CD4-positive, alpha-beta T cell (primary cell): Measurements from ENCODE around the gene SP1. TPM values are rescaled to one million over a fixed set of nuclear protein-coding genes. Genes with fewer than 3 reads are reported as not detected.
"Not testable (repeated sequence)": the region's sequence is repeated elsewhere in the genome, so short reads cannot be mapped to it uniquely, and the experiment has no call there.

ENCODE experiments used
- ATAC-seq: fragments of 200-7000 bp; cut with Tn5 transposase; one replicate; pipeline ENCODE4 v1.10.0; 2022; ENCODE audit warnings: mild to moderate bottlenecking; ENCODE audit not compliant: poor library complexity
- CTCF ChIA-PET: fragments of 350-600 bp; sonication (Branson Sonifier 250); formaldehyde crosslinking; loops from one replicate; lab custom pipeline; 2021; ENCODE audit warnings: antibody characterized with exemption, inconsistent platforms; lab: Charles Lee
- POLR2A ChIA-PET: fragments of 350-600 bp; sonication (Branson Sonifier 250); formaldehyde crosslinking; loops from one replicate; lab custom pipeline; 2021; ENCODE audit warnings: antibody characterized with exemption, inconsistent platforms; lab: Charles Lee
- DNase-seq, 14 experiments: peaks; one replicate each; pipeline ENCODE4 v3.0.0-alpha.2; 2013 to 2020; ENCODE audit warnings: mixed read lengths in 2 of 14
- H3K27ac ChIP-seq, 2 donors: one replicate each; pipeline versions ENCODE4 v1.5.1 to v1.7.0; 2013; ENCODE audit warnings: low read length in 2 of 2, low read depth in 1 of 2, mild to moderate bottlenecking in 1 of 2
- H3K27me3 ChIP-seq, 2 experiments: 1 replicate in 1 of 2; 2 replicates in 1 of 2; pipeline versions ENCODE4 v1.6.1 to v1.7.0; 2013; ENCODE audit warnings: low read length in 2 of 2, control low read depth in 1 of 2, mild to moderate bottlenecking in 1 of 2, moderate library complexity in 1 of 2; ENCODE audit not compliant: insufficient read depth in 2 of 2, control insufficient read depth in 1 of 2
- H3K36me3 ChIP-seq: one replicate; pipeline ENCODE4 v1.6.1; 2013; ENCODE audit warnings: low read length, control low read depth; ENCODE audit not compliant: insufficient read depth
- H3K4me1 ChIP-seq: one replicate; pipeline ENCODE4 v1.6.1; 2013; ENCODE audit warnings: low read length, control low read depth; ENCODE audit not compliant: insufficient read depth
- H3K4me3 ChIP-seq: one replicate; pipeline ENCODE4 v1.5.1; 2013; ENCODE audit warnings: mild to moderate bottlenecking, low read length, moderate library complexity
- H3K9me3 ChIP-seq, 2 experiments: 1 replicate in 1 of 2; 2 replicates in 1 of 2; pipeline versions ENCODE4 v1.6.1 to v1.7.0; 2013; ENCODE audit warnings: low read length in 2 of 2, mild to moderate bottlenecking in 2 of 2, control low read depth in 1 of 2, moderate library complexity in 1 of 2; ENCODE audit not compliant: control insufficient read depth in 1 of 2, insufficient read depth in 1 of 2
- H3K27ac Mint-ChIP-seq: one replicate; pipeline ENCODE4 v1.8.0; 2020; ENCODE audit warnings: mixed read lengths
- H3K27me3 Mint-ChIP-seq: one replicate; pipeline ENCODE4 v1.8.0; 2021; ENCODE audit warnings: mixed read lengths
- H3K36me3 Mint-ChIP-seq: one replicate; pipeline ENCODE4 v1.8.0; 2021; ENCODE audit warnings: low read depth, mixed read lengths
- H3K4me1 Mint-ChIP-seq: one replicate; pipeline ENCODE4 v1.8.0; 2021; ENCODE audit warnings: low read depth, mixed read lengths
- H3K4me3 Mint-ChIP-seq: one replicate; pipeline ENCODE4 v1.8.0; 2020; ENCODE audit warnings: mild to moderate bottlenecking, mixed read lengths
- H3K9me3 Mint-ChIP-seq: one replicate; pipeline ENCODE4 v1.8.0; 2020; ENCODE audit warnings: mixed read lengths
- CTCF ChIP-seq: fragments of 200-600 bp; IDR thresholded peaks from one replicate; pipeline ENCODE4 v1.8.0; 2022; ENCODE audit warnings: antibody characterized with exemption, mild to moderate bottlenecking
- intact Hi-C, 2 experiments: fragments of 100-400 bp; cut with DNase I in 1 of 2; cut with micrococcal nuclease in 1 of 2; formaldehyde crosslinking; loops; one replicate each; pipeline versions ENCODE4 v1.15.1 to v1.9.0; 2023 to 2025; cut with DNase I, micrococcal nuclease
- total RNA-seq, 174 experiments: library from RNA in 2 of 174; stranded (reverse) in 2 of 174; gene quantifications; one replicate each; pipeline ENCODE4 v1.2.3 and lab custom pipeline; 2021 to 2026

Gene SP1
- total RNA-seq, 2 experiments from 2014 or later: 42.3 to 43.3 TPM

GRCh38 chr12:53399896-53400295, 19.9 kb downstream of the SP1 start:
- DNase-seq: no peak
- H3K27ac Mint-ChIP-seq: no peak overlapping the region
- Histone ChIP-seq H3K27ac (no peak overlapping the region), H3K9me3 (no peaks in the 10 kb centered on the region), H3K27me3 (no peaks in the 10 kb centered on the region), H3K4me1 (peaks cover 1% of the 10 kb centered on the region), H3K36me3 (peaks cover 22% of the 10 kb centered on the region), H3K4me3 (no peak overlapping the region)
- H3K36me3 Mint-ChIP-seq: peaks cover 56% of the 10 kb centered on the region
- no peak for TF ChIP-seq CTCF
- H3K4me3 Mint-ChIP-seq: no peak overlapping the region
- ATAC-seq: no peak
- H3K4me1 Mint-ChIP-seq: peaks cover 17% of the 10 kb centered on the region
- H3K27me3 Mint-ChIP-seq: no peaks in the 10 kb centered on the region
- H3K9me3 Mint-ChIP-seq: no peaks in the 10 kb centered on the region
- POLR2A ChIA-PET: no interaction called here
- CTCF ChIA-PET: interaction anchor here (1.0 kb wide), 1 partner anchor 79 kb away, joined by 3 read pairs; the partner anchor contains the start of gene AAAS
- intact Hi-C loops: no loop called here

GRCh38 chr12:53402351-53402750, 22.4 kb downstream of the SP1 start:
- H3K4me1 Mint-ChIP-seq: peaks cover 13% of the 10 kb centered on the region
- H3K9me3 ChIP-seq, H3K27me3 Mint-ChIP-seq, H3K27ac Mint-ChIP-seq, intact Hi-C loops, H3K4me1 ChIP-seq, DNase-seq, H3K27me3 ChIP-seq, H3K4me3 ChIP-seq, H3K9me3 Mint-ChIP-seq, ATAC-seq, H3K4me3 Mint-ChIP-seq, CTCF ChIA-PET, H3K27ac ChIP-seq: not testable (repeated sequence)
- peaks cover 62% of the 10 kb centered on the region for H3K36me3 Mint-ChIP-seq
- POLR2A ChIA-PET: interaction anchor here (0.6 kb wide), 1 partner anchor 87 kb away, joined by 3 read pairs; no protein-coding TSS in a partner anchor
- H3K36me3 ChIP-seq: peaks cover 27% of the 10 kb centered on the region

- ATAC-seq (no peak), DNase-seq (no peak)
- no peaks in the 10 kb centered on the region for H3K9me3 Mint-ChIP-seq
- Histone ChIP-seq H3K36me3 (peaks cover 31% of the 10 kb centered on the region), H3K27ac (no peak overlapping the region), H3K27me3 (no peaks in the 10 kb centered on the region), H3K9me3 (no peaks in the 10 kb centered on the region), H3K4me3 (no peak overlapping the region), H3K4me1 (no peaks in the 10 kb centered on the region)
- H3K36me3 Mint-ChIP-seq: peaks cover 58% of the 10 kb centered on the region
- TF ChIP-seq CTCF: no peak
- CTCF ChIA-PET: no interaction called here
- H3K27ac Mint-ChIP-seq: no peak overlapping the region
- H3K4me3 Mint-ChIP-seq: no peak overlapping the region
- H3K27me3 Mint-ChIP-seq: no peaks in the 10 kb centered on the region
- POLR2A ChIA-PET: no interaction called here
- intact Hi-C loops: no loop called here
- peaks cover 9% of the 10 kb centered on the region for H3K4me1 Mint-ChIP-seq
Observed at GRCh38 chr12:53402871-53403270, 22.9 kb downstream of the SP1 start.

- Mint-ChIP-seq H3K36me3 (peaks cover 76% of the 10 kb centered on the region), H3K9me3 (no peaks in the 10 kb centered on the region), H3K27ac (no peak overlapping the region), H3K4me3 (no peak overlapping the region), H3K27me3 (no peaks in the 10 kb centered on the region), H3K4me1 (peaks cover 36% of the 10 kb centered on the region)
- Histone ChIP-seq H3K27me3 (no peaks in the 10 kb centered on the region), H3K4me3 (no peak overlapping the region), H3K36me3 (peaks cover 71% of the 10 kb centered on the region), H3K9me3 (no peaks in the 10 kb centered on the region), H3K4me1 (no peaks in the 10 kb centered on the region), H3K27ac (no peak overlapping the region)
- CTCF ChIA-PET: interaction anchor here (0.9 to 2.3 kb wide), 2 partner anchors 10 to 59 kb away, joined by 3 to 10 read pairs; no protein-coding TSS in a partner anchor
- ATAC-seq: no peak
- intact Hi-C loops: no loop called here
- POLR2A ChIA-PET: no interaction called here
- no peak for DNase-seq
- TF ChIP-seq CTCF: no peak
Observed at GRCh38 chr12:53410951-53411350, 31.0 kb downstream of the SP1 start.
